Loucy (cell line): ENCODE results near the gene BRINP2.
A peak's percentile ranks its signal among the peaks of the same experiment; 100 is the strongest.

Experiments
- H2AFZ ChIP-seq: fragments of 200-600 bp; sonication (generic); 2 replicates; pipeline ENCODE4 v1.6.0; 2016; ENCODE audit warnings: antibody characterized with exemption, mild to moderate bottlenecking, low read length, moderate library complexity
- H3F3A ChIP-seq: fragments of 200-600 bp; 2 replicates; pipeline ENCODE4 v1.6.0; 2016; ENCODE audit warnings: antibody characterized with exemption, low read depth, mild to moderate bottlenecking
- H3K27me3 ChIP-seq: fragments of 200-600 bp; sonication (generic); 2 replicates; pipeline ENCODE4 v1.6.1; 2014; ENCODE audit warnings: low read length, mild to moderate bottlenecking; ENCODE audit not compliant: insufficient read depth, poor library complexity, severe bottlenecking
- H3K36me3 ChIP-seq: fragments of 200-600 bp; sonication (generic); 2 replicates; pipeline ENCODE4 v1.6.1; 2016; ENCODE audit warnings: low read length; ENCODE audit not compliant: insufficient read depth
- H3K4me1 ChIP-seq: fragments of 200-600 bp; sonication (generic); 2 replicates; pipeline ENCODE4 v1.5.1; 2014; ENCODE audit warnings: low read length, mild to moderate bottlenecking; ENCODE audit not compliant: insufficient read depth, poor library complexity, severe bottlenecking
- H3K4me2 ChIP-seq: fragments of 200-600 bp; sonication (generic); 2 replicates; pipeline ENCODE4 v1.6.0; 2014; ENCODE audit warnings: antibody characterized with exemption, low read length, low read depth, mild to moderate bottlenecking; ENCODE audit not compliant: poor library complexity, severe bottlenecking
- H3K4me3 ChIP-seq: fragments of 200-600 bp; sonication (generic); 2 replicates; pipeline ENCODE4 v1.5.1; 2014; ENCODE audit warnings: low read length, mild to moderate bottlenecking, mixed read lengths; ENCODE audit not compliant: poor library complexity, severe bottlenecking
- H3K79me2 ChIP-seq: fragments of 200-600 bp; sonication (generic); 2 replicates; pipeline ENCODE4 v1.6.1; 2014; ENCODE audit warnings: low read length; ENCODE audit not compliant: insufficient read depth
- H3K9ac ChIP-seq: fragments of 200-600 bp; sonication (generic); 2 replicates; pipeline ENCODE4 v1.6.0; 2014; ENCODE audit warnings: mild to moderate bottlenecking, low read depth, low read length, moderate library complexity; ENCODE audit not compliant: poor library complexity, severe bottlenecking
- H3K9me2 ChIP-seq: fragments of 200-600 bp; sonication (generic); replicated peaks from 2 replicates; pipeline ENCODE4 v1.6.1; 2016; ENCODE audit warnings: low read depth, low read length, mixed read lengths
- H3K9me3 ChIP-seq: fragments of 200-600 bp; sonication (generic); 2 replicates; pipeline ENCODE4 v1.6.1; 2014; ENCODE audit warnings: mild to moderate bottlenecking, antibody characterized with exemption, low read length, low read depth; ENCODE audit not compliant: insufficient read depth
- H4K20me1 ChIP-seq: fragments of 200-600 bp; sonication (generic); 2 replicates; pipeline ENCODE4 v1.6.0; 2014; ENCODE audit warnings: antibody characterized with exemption, low read length, mild to moderate bottlenecking; ENCODE audit not compliant: insufficient read depth, poor library complexity, severe bottlenecking
- CTCF ChIP-seq: fragments of 200-600 bp; sonication (generic); conservative IDR thresholded peaks from 2 replicates; pipeline ENCODE4 v1.5.1; 2014; ENCODE audit warnings: mild to moderate bottlenecking, antibody characterized with exemption, low read length
- EZH2phosphoT487 ChIP-seq: fragments of 200-600 bp; IDR thresholded peaks from 2 replicates; pipeline ENCODE4 v1.6.1; 2018; ENCODE audit warnings: antibody characterized with exemption, mild to moderate bottlenecking, moderate library complexity, borderline replicate concordance

BRINP2 gene

GRCh38 chr1:177206831-177207355 lies 36.1 kb downstream of the BRINP2 start:
- Histone ChIP-seq H3K79me2 (no peaks in the 10 kb centered on the region), H4K20me1 (no peaks in the 10 kb centered on the region), H2AFZ (no peak overlapping the region), H3K9me3 (no peaks in the 10 kb centered on the region), H3K4me1 (peaks cover 38% of the 10 kb centered on the region), H3K36me3 (no peaks in the 10 kb centered on the region), H3K4me3 (peak overlapping the region; percentile 56), H3K27me3 (no peaks in the 10 kb centered on the region), H3K9me2 (no peaks in the 10 kb centered on the region), H3F3A (peaks cover 7% of the 10 kb centered on the region), H3K9ac (peak overlapping the region; percentile 62), H3K4me2 (peak overlapping the region; percentile 72)
- TF ChIP-seq EZH2phosphoT487 (no peak), CTCF (no peak)

- H2AFZ ChIP-seq, result no peak overlapping the region
- H3K4me2 ChIP-seq, result no peak overlapping the region
- no peaks in the 10 kb centered on the region for H3K9me3 ChIP-seq
- no peak overlapping the region for H3K9ac ChIP-seq
- H3F3A ChIP-seq, result peaks cover 7% of the 10 kb centered on the region
- no peaks in the 10 kb centered on the region for H3K79me2 ChIP-seq
- no peaks in the 10 kb centered on the region for H3K36me3 ChIP-seq
- H4K20me1 ChIP-seq, result no peaks in the 10 kb centered on the region
- H3K9me2 ChIP-seq, result no peaks in the 10 kb centered on the region
- no peak overlapping the region for H3K4me3 ChIP-seq
- H3K27me3 ChIP-seq, result no peaks in the 10 kb centered on the region
- peaks cover 38% of the 10 kb centered on the region for H3K4me1 ChIP-seq
- TF ChIP-seq EZH2phosphoT487, result no peak
- no peak for TF ChIP-seq CTCF
Measured at GRCh38 chr1:177208920-177209319, 38.2 kb downstream of the BRINP2 start.

GRCh38 chr1:177209357-177209756 lies 38.6 kb downstream of the BRINP2 start:
- Histone ChIP-seq H3K4me2 (no peak overlapping the region), H3K9ac (no peak overlapping the region)

More at GRCh38 chr1:177209357-177209756, 38.6 kb downstream of the BRINP2 start:
- Histone ChIP-seq H3K79me2 (no peaks in the 10 kb centered on the region), H3K4me1 (peaks cover 38% of the 10 kb centered on the region), H3K9me2 (no peaks in the 10 kb centered on the region), H3K4me3 (no peak overlapping the region), H2AFZ (no peak overlapping the region), H4K20me1 (no peaks in the 10 kb centered on the region), H3K36me3 (no peaks in the 10 kb centered on the region), H3F3A (peaks cover 7% of the 10 kb centered on the region), H3K27me3 (no peaks in the 10 kb centered on the region), H3K9me3 (no peaks in the 10 kb centered on the region)
- TF ChIP-seq EZH2phosphoT487 (no peak), CTCF (no peak)
